HEK293 (cell line): Measurements from ENCODE around the gene ADAMTS17.

ENCODE experiments used
- ATF2 ChIP-seq: fragments of 450-650 bp; formaldehyde crosslinking; IDR thresholded peaks from 2 replicates; pipeline ENCODE4 v1.5.1; 2016; ENCODE audit warnings: missing biosample characterization, missing genetic modification characterization, low read depth
- CTCF ChIP-seq: fragments of 450-650 bp; formaldehyde crosslinking; IDR thresholded peaks from 2 replicates; pipeline ENCODE4 v1.5.1; 2016; ENCODE audit warnings: missing biosample characterization, missing genetic modification characterization
- ELK4 ChIP-seq: IDR thresholded peaks from 2 replicates; pipeline ENCODE4 v1.6.1; 2011; ENCODE audit warnings: mild to moderate bottlenecking, low read depth, low read length, borderline replicate concordance
- HIC1 ChIP-seq: fragments of 450-650 bp; formaldehyde crosslinking; IDR thresholded peaks from 2 replicates; pipeline ENCODE4 v1.5.1; 2016; ENCODE audit warnings: missing biosample characterization, missing genetic modification characterization
- MYNN ChIP-seq: fragments of 450-650 bp; formaldehyde crosslinking; IDR thresholded peaks from 2 replicates; pipeline ENCODE4 v1.5.1; 2016; ENCODE audit warnings: missing biosample characterization, missing genetic modification characterization, borderline replicate concordance
- ZBTB21 ChIP-seq: fragments of 450-650 bp; formaldehyde crosslinking; IDR thresholded peaks from 2 replicates; pipeline ENCODE4 v1.5.1; 2017; ENCODE audit warnings: missing biosample characterization, missing genetic modification characterization
- ZEB2 ChIP-seq: fragments of 450-650 bp; formaldehyde crosslinking; IDR thresholded peaks from 2 replicates; pipeline ENCODE4 v1.5.1; 2016; ENCODE audit warnings: missing biosample characterization, missing genetic modification characterization
- ZNF121 ChIP-seq: fragments of 450-650 bp; formaldehyde crosslinking; IDR thresholded peaks from 2 replicates; pipeline ENCODE4 v1.5.1; 2016; ENCODE audit warnings: missing biosample characterization, missing genetic modification characterization
- ZNF549 ChIP-seq: fragments of 450-650 bp; IDR thresholded peaks from 2 replicates; pipeline ENCODE4 v1.5.1; 2018; ENCODE audit warnings: missing biosample characterization, missing genetic modification characterization, mild to moderate bottlenecking, inconsistent platforms, moderate library complexity
- ZNF747 ChIP-seq: fragments of 450-650 bp; formaldehyde crosslinking; IDR thresholded peaks from 2 replicates; pipeline ENCODE4 v1.5.1; 2016; ENCODE audit warnings: missing biosample characterization, missing genetic modification characterization
- ZNF777 ChIP-seq: fragments of 450-650 bp; formaldehyde crosslinking; IDR thresholded peaks from 2 replicates; pipeline ENCODE4 v1.5.1; 2017; ENCODE audit warnings: missing biosample characterization, missing genetic modification characterization, borderline replicate concordance
- TF ChIP-seq, protein P1 (sequence below): fragments of 450-650 bp; formaldehyde crosslinking; IDR thresholded peaks from 2 replicates; pipeline ENCODE4 v1.5.1; 2017; ENCODE audit warnings: missing biosample characterization, missing genetic modification characterization
- TF ChIP-seq, protein P2 (sequence below): fragments of 450-650 bp; formaldehyde crosslinking; IDR thresholded peaks from 2 replicates; pipeline ENCODE4 v1.5.1; 2016; ENCODE audit warnings: missing biosample characterization, missing genetic modification characterization

DNA sequence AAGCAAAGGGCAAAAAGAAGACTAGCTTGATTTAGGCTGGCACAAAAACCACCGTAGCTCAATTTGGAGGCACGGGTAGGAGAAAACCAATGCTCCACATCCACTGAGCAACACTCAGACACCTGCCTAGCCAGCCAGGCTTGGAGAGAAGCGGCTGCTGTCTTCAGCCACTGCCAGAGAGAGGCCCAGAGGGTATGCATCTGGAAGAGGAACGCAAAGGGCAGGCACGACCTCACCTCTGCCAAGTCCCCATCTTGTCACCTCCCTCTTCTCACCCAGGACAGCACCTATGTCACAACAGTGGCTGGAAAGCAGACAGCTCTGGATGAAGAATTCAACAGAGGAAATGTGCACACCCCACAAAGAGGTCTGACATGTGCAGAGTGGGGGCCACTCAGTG, 93.5 kb downstream of the ADAMTS17 start:
- TF ChIP-seq CTCF (tag by site-specific recombination): no peak
- no peak for TF ChIP-seq ZNF121 (tag by site-specific recombination)
- TF ChIP-seq MYNN (tag by site-specific recombination): no peak
- TF ChIP-seq, protein P1, sequence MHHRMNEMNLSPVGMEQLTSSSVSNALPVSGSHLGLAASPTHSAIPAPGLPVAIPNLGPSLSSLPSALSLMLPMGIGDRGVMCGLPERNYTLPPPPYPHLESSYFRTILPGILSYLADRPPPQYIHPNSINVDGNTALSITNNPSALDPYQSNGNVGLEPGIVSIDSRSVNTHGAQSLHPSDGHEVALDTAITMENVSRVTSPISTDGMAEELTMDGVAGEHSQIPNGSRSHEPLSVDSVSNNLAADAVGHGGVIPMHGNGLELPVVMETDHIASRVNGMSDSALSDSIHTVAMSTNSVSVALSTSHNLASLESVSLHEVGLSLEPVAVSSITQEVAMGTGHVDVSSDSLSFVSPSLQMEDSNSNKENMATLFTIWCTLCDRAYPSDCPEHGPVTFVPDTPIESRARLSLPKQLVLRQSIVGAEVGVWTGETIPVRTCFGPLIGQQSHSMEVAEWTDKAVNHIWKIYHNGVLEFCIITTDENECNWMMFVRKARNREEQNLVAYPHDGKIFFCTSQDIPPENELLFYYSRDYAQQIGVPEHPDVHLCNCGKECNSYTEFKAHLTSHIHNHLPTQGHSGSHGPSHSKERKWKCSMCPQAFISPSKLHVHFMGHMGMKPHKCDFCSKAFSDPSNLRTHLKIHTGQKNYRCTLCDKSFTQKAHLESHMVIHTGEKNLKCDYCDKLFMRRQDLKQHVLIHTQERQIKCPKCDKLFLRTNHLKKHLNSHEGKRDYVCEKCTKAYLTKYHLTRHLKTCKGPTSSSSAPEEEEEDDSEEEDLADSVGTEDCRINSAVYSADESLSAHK: no peak
- TF ChIP-seq ZBTB21: no peak
- no peak for TF ChIP-seq ELK4
- no peak for TF ChIP-seq ATF2 (tag by site-specific recombination)
- no peak for TF ChIP-seq ZNF747
- no peak for TF ChIP-seq ZNF777 (tag by site-specific recombination)
- no peak for TF ChIP-seq ZEB2
- TF ChIP-seq, protein P2, sequence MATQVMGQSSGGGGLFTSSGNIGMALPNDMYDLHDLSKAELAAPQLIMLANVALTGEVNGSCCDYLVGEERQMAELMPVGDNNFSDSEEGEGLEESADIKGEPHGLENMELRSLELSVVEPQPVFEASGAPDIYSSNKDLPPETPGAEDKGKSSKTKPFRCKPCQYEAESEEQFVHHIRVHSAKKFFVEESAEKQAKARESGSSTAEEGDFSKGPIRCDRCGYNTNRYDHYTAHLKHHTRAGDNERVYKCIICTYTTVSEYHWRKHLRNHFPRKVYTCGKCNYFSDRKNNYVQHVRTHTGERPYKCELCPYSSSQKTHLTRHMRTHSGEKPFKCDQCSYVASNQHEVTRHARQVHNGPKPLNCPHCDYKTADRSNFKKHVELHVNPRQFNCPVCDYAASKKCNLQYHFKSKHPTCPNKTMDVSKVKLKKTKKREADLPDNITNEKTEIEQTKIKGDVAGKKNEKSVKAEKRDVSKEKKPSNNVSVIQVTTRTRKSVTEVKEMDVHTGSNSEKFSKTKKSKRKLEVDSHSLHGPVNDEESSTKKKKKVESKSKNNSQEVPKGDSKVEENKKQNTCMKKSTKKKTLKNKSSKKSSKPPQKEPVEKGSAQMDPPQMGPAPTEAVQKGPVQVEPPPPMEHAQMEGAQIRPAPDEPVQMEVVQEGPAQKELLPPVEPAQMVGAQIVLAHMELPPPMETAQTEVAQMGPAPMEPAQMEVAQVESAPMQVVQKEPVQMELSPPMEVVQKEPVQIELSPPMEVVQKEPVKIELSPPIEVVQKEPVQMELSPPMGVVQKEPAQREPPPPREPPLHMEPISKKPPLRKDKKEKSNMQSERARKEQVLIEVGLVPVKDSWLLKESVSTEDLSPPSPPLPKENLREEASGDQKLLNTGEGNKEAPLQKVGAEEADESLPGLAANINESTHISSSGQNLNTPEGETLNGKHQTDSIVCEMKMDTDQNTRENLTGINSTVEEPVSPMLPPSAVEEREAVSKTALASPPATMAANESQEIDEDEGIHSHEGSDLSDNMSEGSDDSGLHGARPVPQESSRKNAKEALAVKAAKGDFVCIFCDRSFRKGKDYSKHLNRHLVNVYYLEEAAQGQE (tag by site-specific recombination): no peak
- TF ChIP-seq ZNF549 (tag by site-specific recombination): no peak
- no peak for TF ChIP-seq HIC1 (tag by site-specific recombination)
